HepG2 (cell line): Measurements from ENCODE around the gene S100G. TPM values are rescaled to one million over a fixed set of nuclear protein-coding genes. Genes with fewer than 3 reads are reported as not detected.

Source experiments
- ATAC-seq: fragments of 200-7000 bp; cut with Tn5 transposase; 3 replicates; pipeline ENCODE4 v1.9.1; 2020; ENCODE audit warnings: mild to moderate bottlenecking, moderate library complexity
- BruUV-seq: library from RNA; stranded (reverse); fragments of 400-500 nt; replicated peaks from 2 replicates; lab custom pipeline; 2021; lab: Mats Ljungman, UMichigan
- CTCF ChIA-PET: fragments of 300-600 bp; formaldehyde crosslinking; extraction: SDS; loops from one replicate; lab custom pipeline; 2021; ENCODE audit warnings: low total read pairs, inconsistent platforms, low intra/inter-chr PET ratio; lab: Yijun Ruan, JAX
- POLR2A ChIA-PET: fragments of 350-600 bp; sonication (Branson Sonifier 250); formaldehyde crosslinking; loops from one replicate; lab custom pipeline; 2020; ENCODE audit warnings: antibody characterized with exemption, inconsistent platforms; lab: Yijun Ruan, JAX
- DNase-seq: peaks from one replicate; pipeline ENCODE4 v3.0.0-alpha.2; 2015; ENCODE audit warnings: low spot score
- FAIRE-seq: peaks from 3 replicates; lab custom pipeline; 2011; peaks lifted over from hg19 to GRCh38; lab: Jason Lieb, UNC
- H2AFZ ChIP-seq: one replicate; pipeline ENCODE4 v1.6.1; 2011; ENCODE audit warnings: low read length, inconsistent platforms
- H3K27ac ChIP-seq: fragments of 300-600 bp; 3 replicates; pipeline ENCODE4 v1.8.0; 2011; ENCODE audit warnings: mixed run types, mild to moderate bottlenecking, mixed read lengths, low read length, inconsistent platforms; ENCODE audit not compliant: insufficient read depth; ENCODE audit errors: extremely low read length
- H3K27me3 ChIP-seq, 2 experiments: fragments of 200-600 bp in 1 of 2; 2 replicates in 1 of 2; 3 replicates in 1 of 2; pipeline versions ENCODE4 v1.6.0 to v1.8.0; 2011; ENCODE audit warnings: low read length in 2 of 2, mild to moderate bottlenecking in 2 of 2, moderate library complexity in 2 of 2, inconsistent platforms in 1 of 2; ENCODE audit not compliant: insufficient read depth in 2 of 2, control insufficient read depth in 1 of 2
- H3K36me3 ChIP-seq, 2 experiments: fragments of 200-600 bp in 1 of 2; replicated peaks in 1 of 2; 2 replicates in 1 of 2; 3 replicates in 1 of 2; pipeline versions ENCODE4 v1.5.1 to v1.8.0; 2011; ENCODE audit warnings: low read length in 2 of 2, inconsistent platforms in 1 of 2; ENCODE audit not compliant: insufficient read depth in 2 of 2, control insufficient read depth in 1 of 2
- H3K4me1 ChIP-seq: 2 replicates; pipeline ENCODE4 v1.5.1; 2012; ENCODE audit warnings: low read length, inconsistent platforms; ENCODE audit not compliant: insufficient read depth
- H3K4me2 ChIP-seq: 2 replicates; pipeline ENCODE4 v1.6.0; 2011; ENCODE audit warnings: low read depth, low read length, inconsistent platforms
- H3K4me3 ChIP-seq, 3 experiments: fragments of 200-600 bp in 1 of 3; sonication (generic), shearing (Covaris generic) in 1 of 3; replicated peaks in 1 of 3; 2 replicates each; pipeline ENCODE4 v1.5.1; 2011 to 2016; ENCODE audit warnings: low read length in 3 of 3, inconsistent platforms in 2 of 3, low read depth in 2 of 3, mild to moderate bottlenecking in 2 of 3, control low read depth in 1 of 3, mixed read lengths in 1 of 3; ENCODE audit not compliant: insufficient read depth in 1 of 3
- H3K79me2 ChIP-seq: one replicate; pipeline ENCODE4 v1.6.1; 2011; ENCODE audit warnings: low read length, inconsistent platforms; ENCODE audit not compliant: insufficient read depth
- H3K9ac ChIP-seq: 2 replicates; pipeline ENCODE4 v1.6.0; 2011; ENCODE audit warnings: mild to moderate bottlenecking, low read depth, low read length, inconsistent platforms; ENCODE audit not compliant: insufficient read depth
- H3K9me3 ChIP-seq: 2 replicates; pipeline ENCODE4 v1.5.1; 2012; ENCODE audit warnings: mild to moderate bottlenecking, low read length
- H4K20me1 ChIP-seq: 2 replicates; pipeline ENCODE4 v1.6.0; 2011; ENCODE audit warnings: inconsistent platforms, mild to moderate bottlenecking, low read length, moderate library complexity; ENCODE audit not compliant: insufficient read depth
- BHLHE40 ChIP-seq: IDR thresholded peaks from 2 replicates; pipeline ENCODE4 v1.6.1; 2011; ENCODE audit warnings: low read length, improper control_type of control experiment
- GATAD1 ChIP-seq: IDR thresholded peaks from 2 replicates; pipeline ENCODE4 v1.6.1; 2016; ENCODE audit warnings: missing genetic modification reagents, missing compliant biosample characterization
- POLR2G ChIP-seq: fragments of 200-400 bp; formaldehyde crosslinking; IDR thresholded peaks from 2 replicates; pipeline ENCODE4 v1.6.1; 2018; ENCODE audit warnings: mild to moderate bottlenecking, low read depth, low read length, moderate library complexity
- RERE ChIP-seq: IDR thresholded peaks from 2 replicates; pipeline ENCODE4 v1.6.1; 2016; ENCODE audit warnings: low read depth, missing genetic modification reagents, missing compliant biosample characterization
- SRSF9 ChIP-seq: fragments of 200-400 bp; formaldehyde crosslinking; IDR thresholded peaks from 2 replicates; pipeline ENCODE4 v1.6.1; 2018; ENCODE audit warnings: borderline replicate concordance, mild to moderate bottlenecking, low read depth, low read length; ENCODE audit not compliant: insufficient read depth, poor library complexity, severe bottlenecking
- TERF1 ChIP-seq: sonication (generic); formaldehyde crosslinking; IDR thresholded peaks from 2 replicates; pipeline ENCODE4 v1.8.0; 2022; ENCODE audit warnings: mild to moderate bottlenecking, missing genetic modification reagents, moderate library complexity
- THAP8 ChIP-seq: sonication (generic); formaldehyde crosslinking; IDR thresholded peaks from 2 replicates; pipeline ENCODE4 v1.5.1; 2020; ENCODE audit warnings: missing genetic modification reagents, mild to moderate bottlenecking, borderline replicate concordance
- TRIM22 ChIP-seq: fragments of 450-650 bp; IDR thresholded peaks from 2 replicates; pipeline ENCODE4 v1.6.1; 2017
- ZFP37 ChIP-seq: sonication (generic); formaldehyde crosslinking; IDR thresholded peaks from 2 replicates; pipeline ENCODE4 v1.4.0; 2020; ENCODE audit warnings: missing genetic modification reagents, borderline replicate concordance
- ZNF546 ChIP-seq: sonication (generic); formaldehyde crosslinking; conservative IDR thresholded peaks from 2 replicates; pipeline ENCODE4 v1.8.1; 2023; ENCODE audit warnings: mild to moderate bottlenecking, missing genetic modification reagents
- ZNF616 ChIP-seq: sonication (generic); formaldehyde crosslinking; IDR thresholded peaks from 2 replicates; pipeline ENCODE4 v1.5.0; 2020; ENCODE audit warnings: low read depth, mild to moderate bottlenecking, missing genetic modification reagents
- ZNF777 ChIP-seq: sonication (generic); formaldehyde crosslinking; IDR thresholded peaks from 2 replicates; pipeline ENCODE4 v1.4.0; 2020; ENCODE audit warnings: missing genetic modification reagents
- WGBS: methylation state at CpG from one replicate; pipeline ENCODE4 v1.1.6; 2017; ENCODE audit warnings: low lambda C conversion rate; 5-methylcytosine and 5-hydroxymethylcytosine counted together
- in situ Hi-C: cut with HindIII; loops from 2 replicates; pipeline ENCODE4 v1.10.0; 2017; ENCODE audit warnings: low pct_unique_long_range_greater_than_20kb; ENCODE audit not compliant: extremely low pct_ligation_motif_present
- intact Hi-C: fragments of 100-400 bp; cut with micrococcal nuclease; formaldehyde crosslinking; loops from one replicate; pipeline ENCODE4 v1.10.0; 2022; ENCODE audit not compliant: unreplicated experiment
- polyA plus RNA-seq, 8 experiments: library from polyadenylated mRNA; depleted of rRNA in 3 of 8; stranded (reverse) in 7 of 8; unstranded in 1 of 8; fragments of >200 nt; fragmentation: Illumina TruSeq in 4 of 8; extraction: Trizol in 4 of 8; gene quantifications; 2 replicates each; pipeline versions ENCODE4 v1.2.1 to v1.2.3, GENCODE V29; 2011 to 2016; ENCODE audit warnings: low read depth in 4 of 8, missing spikeins in 1 of 8, mixed read lengths in 1 of 8; ENCODE audit not compliant: insufficient read depth in 1 of 8
- total RNA-seq, 5 experiments: library from RNA; depleted of rRNA; stranded (reverse); fragments of >200 nt; fragmentation: Illumina TruSeq; extraction: Trizol; gene quantifications; 2 replicates each; pipeline ENCODE4 v1.2.3, GENCODE V29; 2016; ENCODE audit warnings: low read depth in 1 of 5
- TF ChIP-seq, protein P1 (sequence below): IDR thresholded peaks from 2 replicates; pipeline ENCODE4 v1.6.1; 2012; ENCODE audit warnings: low read length, improper control_type of control experiment

The S100G gene
- total and polyA plus RNA-seq, 2 of the 13 experiments (the other 11 are each of a cell fraction or from before 2014, with no cell fraction given) = not detected

GRCh38 chrX:16662402-16662801 lies 12.4 kb downstream of the S100G start:
- Histone ChIP-seq H3K79me2 (no peaks in the 10 kb centered on the region), H3K27ac (no peak overlapping the region), H3K4me3 (no peak overlapping the region), H3K36me3 (peaks cover 4 to 8% of the 10 kb centered on the region in 2 experiments; a peak in 3 of 5 replicates), H3K4me2 (no peak overlapping the region), H3K27me3 (no peaks in the 10 kb centered on the region), H3K9me3 (no peaks in the 10 kb centered on the region), H3K9ac (no peak overlapping the region), H4K20me1 (no peaks in the 10 kb centered on the region), H3K4me1 (no peaks in the 10 kb centered on the region), H2AFZ (no peak overlapping the region)
- intact Hi-C loops (no loop called here), in situ Hi-C loops (loop anchor here (25.0 kb wide), 1 partner anchor 200 kb away; no protein-coding TSS in a partner anchor)
- ATAC-seq (no peak), FAIRE-seq (no peak), DNase-seq (no peak)
- ChIA-PET CTCF (no interaction called here), POLR2A (no interaction called here)
- BruUV-seq = no TSS peak
- 89% methylated on average over 2 of the region's 2 CpGs for WGBS
- TF ChIP-seq TRIM22 = no peak
- no peak for TF ChIP-seq ZNF616 (CRISPR knock-in tag)
- no peak for TF ChIP-seq TERF1 (CRISPR knock-in tag)
- TF ChIP-seq, protein P1, sequence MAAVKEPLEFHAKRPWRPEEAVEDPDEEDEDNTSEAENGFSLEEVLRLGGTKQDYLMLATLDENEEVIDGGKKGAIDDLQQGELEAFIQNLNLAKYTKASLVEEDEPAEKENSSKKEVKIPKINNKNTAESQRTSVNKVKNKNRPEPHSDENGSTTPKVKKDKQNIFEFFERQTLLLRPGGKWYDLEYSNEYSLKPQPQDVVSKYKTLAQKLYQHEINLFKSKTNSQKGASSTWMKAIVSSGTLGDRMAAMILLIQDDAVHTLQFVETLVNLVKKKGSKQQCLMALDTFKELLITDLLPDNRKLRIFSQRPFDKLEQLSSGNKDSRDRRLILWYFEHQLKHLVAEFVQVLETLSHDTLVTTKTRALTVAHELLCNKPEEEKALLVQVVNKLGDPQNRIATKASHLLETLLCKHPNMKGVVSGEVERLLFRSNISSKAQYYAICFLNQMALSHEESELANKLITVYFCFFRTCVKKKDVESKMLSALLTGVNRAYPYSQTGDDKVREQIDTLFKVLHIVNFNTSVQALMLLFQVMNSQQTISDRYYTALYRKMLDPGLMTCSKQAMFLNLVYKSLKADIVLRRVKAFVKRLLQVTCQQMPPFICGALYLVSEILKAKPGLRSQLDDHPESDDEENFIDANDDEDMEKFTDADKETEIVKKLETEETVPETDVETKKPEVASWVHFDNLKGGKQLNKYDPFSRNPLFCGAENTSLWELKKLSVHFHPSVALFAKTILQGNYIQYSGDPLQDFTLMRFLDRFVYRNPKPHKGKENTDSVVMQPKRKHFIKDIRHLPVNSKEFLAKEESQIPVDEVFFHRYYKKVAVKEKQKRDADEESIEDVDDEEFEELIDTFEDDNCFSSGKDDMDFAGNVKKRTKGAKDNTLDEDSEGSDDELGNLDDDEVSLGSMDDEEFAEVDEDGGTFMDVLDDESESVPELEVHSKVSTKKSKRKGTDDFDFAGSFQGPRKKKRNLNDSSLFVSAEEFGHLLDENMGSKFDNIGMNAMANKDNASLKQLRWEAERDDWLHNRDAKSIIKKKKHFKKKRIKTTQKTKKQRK = no peak
- TF ChIP-seq THAP8 (CRISPR knock-in tag) = no peak
- no peak for TF ChIP-seq GATAD1 (CRISPR knock-in tag)
- no peak for TF ChIP-seq ZFP37
- no peak for TF ChIP-seq POLR2G
- no peak for TF ChIP-seq RERE (CRISPR knock-in tag)
- no peak for TF ChIP-seq ZNF546
- TF ChIP-seq SRSF9 = no peak
- TF ChIP-seq BHLHE40 = no peak
- no peak for TF ChIP-seq ZNF777 (CRISPR knock-in tag)
